Testis (tissue), 2 donors: ENCODE results near the gene C2CD4D.

Source experiments
- CTCF ChIP-seq, 3 experiments: fragments of 450-650 bp in 2 of 3; fragments of 200-600 bp in 1 of 3; sonication (generic) in 1 of 3; IDR thresholded peaks; one replicate each; pipeline ENCODE4 v1.5.1; 2016 to 2019; ENCODE audit warnings: antibody characterized with exemption in 3 of 3, mild to moderate bottlenecking in 2 of 3, moderate library complexity in 1 of 3
- POLR2A ChIP-seq: fragments of 450-650 bp; IDR thresholded peaks from one replicate; pipeline ENCODE4 v1.6.1; 2017; ENCODE audit warnings: antibody characterized with exemption, mild to moderate bottlenecking, moderate library complexity

GRCh38 chr1:151798571-151798970 lies 41.0 kb downstream of the C2CD4D start:
- TF ChIP-seq CTCF (IDR thresholded peaks at IDR 0.05) (no peak), POLR2A (no peak)
